ENCODE measurements around the gene PRR11. TPM values are rescaled to one million over a fixed set of nuclear protein-coding genes. Genes with fewer than 3 reads are reported as not detected.
A peak's percentile ranks its signal among the peaks of the same experiment; 100 is the strongest.

The PRR11 gene
- total RNA-seq: 10 to 100 TPM; 52.5 to 58.5 TPM
- polyA plus RNA-seq (2013, experiment 1 of 2): 78.6 TPM
- 79.7 TPM for polyA plus RNA-seq (2013, experiment 2 of 2)
- long read RNA-seq, experiment 1: 0 reads
- long read RNA-seq, experiment 2: 0 reads
- long read RNA-seq, experiment 3, transcript PRR11-201 (10 exons, 2,332 nt): major isoform, 23 of 26 reads
- long read RNA-seq, experiment 3, partial matches to known transcripts: 1 of 26 reads
- long read RNA-seq, experiment 3, other reads (novel, unspliced or antisense): 2 of 26 reads
- long read RNA-seq, experiment 4, partial matches to known transcripts: 1 of 4 reads
- long read RNA-seq, experiment 4, other reads (novel, unspliced or antisense): 1 of 4 reads

DNA sequence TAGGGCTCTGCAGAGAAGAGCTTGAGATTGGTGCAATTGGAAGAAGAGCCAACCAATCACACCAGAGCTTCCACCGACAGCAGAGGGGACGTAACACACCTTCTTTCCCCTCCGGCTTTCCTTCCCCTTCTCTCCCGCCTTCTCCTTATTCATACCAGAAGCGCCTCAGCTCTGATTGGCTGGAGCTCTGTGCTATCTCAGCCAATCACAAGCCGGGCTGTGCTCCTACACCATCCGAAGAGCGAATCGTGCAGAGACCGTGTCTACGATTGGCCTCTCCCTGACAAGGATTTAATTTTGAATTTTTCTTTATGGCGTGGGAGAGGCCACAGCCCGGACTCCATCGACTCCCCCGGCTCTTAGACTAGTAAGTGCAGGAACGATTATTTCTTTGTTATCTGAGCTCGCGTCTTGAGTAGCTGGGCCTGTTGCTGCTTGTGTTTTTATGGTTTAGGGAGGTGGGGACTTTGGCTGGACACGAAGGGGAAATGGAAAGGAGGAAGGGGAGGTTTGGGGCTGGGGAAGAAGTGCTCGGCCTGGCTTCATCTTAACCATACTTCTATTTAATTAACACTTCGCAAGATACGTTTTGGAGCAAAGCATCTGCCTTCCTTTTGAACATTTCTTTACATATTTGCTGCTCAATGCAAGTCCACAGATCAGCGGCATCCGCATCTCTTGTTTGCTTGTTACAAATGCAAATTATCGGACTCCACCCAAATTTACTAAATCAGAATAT, at the start of gene PRR11:
TSS of gene PRR11 (plus strand) at position 308 of the 739 bp plus-strand sequence. CDS start 14,007 bp downstream, outside the sequence.
- H3K27me3 ChIP-seq (ENCODE audit: control insufficient read depth, insufficient read depth, low read length, poor library complexity, severe bottlenecking): no peaks in the 10 kb centered on the region
- H3K9me3 Mint-ChIP-seq: no peaks in the 10 kb centered on the region
- H3K4me3 Mint-ChIP-seq: no peak within 1 kb of the TSS
- H3K4me1 ChIP-seq (ENCODE audit: control insufficient read depth, insufficient read depth, low read length): peaks cover 7% of the 10 kb centered on the region
- peak within 1 kb of the TSS; percentile 100 for H3K27ac ChIP-seq (ENCODE audit: low read depth, low read length)
- H3K36me3 Mint-ChIP-seq (ENCODE audit: low read depth): peaks cover under 1% of the 10 kb centered on the region
- H3K9ac ChIP-seq (ENCODE audit: extremely low read depth, low read length, poor library complexity, severe bottlenecking): peak within 1 kb of the TSS; percentile 98
- WGBS, 2 experiments (ENCODE audit: insufficient coverage in 1 of 2, insufficient read length in 1 of 2): 0 to 1% methylated on average over 7 to 25 of the region's 25 CpGs
- H3K9me3 ChIP-seq (ENCODE audit: control insufficient read depth, low read length): no peaks in the 10 kb centered on the region
- peaks cover 24% of the 10 kb centered on the region for H3K4me1 Mint-ChIP-seq
- H3K27ac Mint-ChIP-seq: no peak within 1 kb of the TSS
- peak within 1 kb of the TSS; percentile 98 for H3K4me3 ChIP-seq (ENCODE audit: low read length)
- peaks cover 7% of the 10 kb centered on the region for H3K36me3 ChIP-seq (ENCODE audit: control insufficient read depth, insufficient read depth, low read length)
- DNase-seq: peak; percentile 99
- TF ChIP-seq, protein P1, sequence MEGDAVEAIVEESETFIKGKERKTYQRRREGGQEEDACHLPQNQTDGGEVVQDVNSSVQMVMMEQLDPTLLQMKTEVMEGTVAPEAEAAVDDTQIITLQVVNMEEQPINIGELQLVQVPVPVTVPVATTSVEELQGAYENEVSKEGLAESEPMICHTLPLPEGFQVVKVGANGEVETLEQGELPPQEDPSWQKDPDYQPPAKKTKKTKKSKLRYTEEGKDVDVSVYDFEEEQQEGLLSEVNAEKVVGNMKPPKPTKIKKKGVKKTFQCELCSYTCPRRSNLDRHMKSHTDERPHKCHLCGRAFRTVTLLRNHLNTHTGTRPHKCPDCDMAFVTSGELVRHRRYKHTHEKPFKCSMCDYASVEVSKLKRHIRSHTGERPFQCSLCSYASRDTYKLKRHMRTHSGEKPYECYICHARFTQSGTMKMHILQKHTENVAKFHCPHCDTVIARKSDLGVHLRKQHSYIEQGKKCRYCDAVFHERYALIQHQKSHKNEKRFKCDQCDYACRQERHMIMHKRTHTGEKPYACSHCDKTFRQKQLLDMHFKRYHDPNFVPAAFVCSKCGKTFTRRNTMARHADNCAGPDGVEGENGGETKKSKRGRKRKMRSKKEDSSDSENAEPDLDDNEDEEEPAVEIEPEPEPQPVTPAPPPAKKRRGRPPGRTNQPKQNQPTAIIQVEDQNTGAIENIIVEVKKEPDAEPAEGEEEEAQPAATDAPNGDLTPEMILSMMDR (conservative IDR thresholded peaks at IDR 0.05): no peak
- H3K27me3 Mint-ChIP-seq (ENCODE audit: insufficient read depth): no peaks in the 10 kb centered on the region

- peaks cover 22% of the 10 kb centered on the region for H3K36me3 ChIP-seq (ENCODE audit: control insufficient read depth, insufficient read depth, low read length)
- H3K27me3 ChIP-seq (ENCODE audit: control insufficient read depth, insufficient read depth, low read length, poor library complexity, severe bottlenecking): no peaks in the 10 kb centered on the region
- DNase-seq: peak; percentile 84
- TF ChIP-seq, protein P1 (conservative IDR thresholded peaks at IDR 0.05): no peak
- no peaks in the 10 kb centered on the region for H3K9me3 Mint-ChIP-seq
- no peaks in the 10 kb centered on the region for H3K4me1 ChIP-seq (ENCODE audit: control insufficient read depth, insufficient read depth, low read length)
- peak overlapping the region; percentile 87 for H3K27ac ChIP-seq (ENCODE audit: low read depth, low read length)
- no peaks in the 10 kb centered on the region for H3K27me3 Mint-ChIP-seq (ENCODE audit: insufficient read depth)
- WGBS, 2 experiments (ENCODE audit: insufficient coverage in 1 of 2, insufficient read length in 1 of 2): 0 to 1% methylated on average over 9 to 18 of the region's 18 CpGs
- peak overlapping the region; percentile 75 for H3K9ac ChIP-seq (ENCODE audit: extremely low read depth, low read length, poor library complexity, severe bottlenecking)
- peak overlapping the region; percentile 90 for H3K27ac Mint-ChIP-seq
- H3K9me3 ChIP-seq (ENCODE audit: control insufficient read depth, low read length): no peaks in the 10 kb centered on the region
- peak overlapping the region; percentile 91 for H3K4me3 Mint-ChIP-seq
- H3K4me1 Mint-ChIP-seq: peaks cover 8% of the 10 kb centered on the region
- peaks cover 23% of the 10 kb centered on the region for H3K36me3 Mint-ChIP-seq (ENCODE audit: low read depth)
- H3K4me3 ChIP-seq (ENCODE audit: low read length): peak overlapping the region; percentile 98
These were observed 49.6 kb upstream of the PRR11 start for GRCh38 chr17:59105852-59106462.

GRCh38 chr17:59106463-59107305, 48.9 kb upstream of the PRR11 start, which contains the start of gene TRIM37:
TSS of gene TRIM37 (minus strand) at chr17:59106880. CDS start at chr17:59106461, 419 bp downstream.
- Mint-ChIP-seq H3K4me3 (peak within 1 kb of the TSS; percentile 91), H3K27me3 (ENCODE audit: insufficient read depth) (no peaks in the 10 kb centered on the region), H3K36me3 (ENCODE audit: low read depth) (peaks cover 23% of the 10 kb centered on the region), H3K9me3 (no peaks in the 10 kb centered on the region), H3K4me1 (peaks cover 8% of the 10 kb centered on the region), H3K27ac (peak within 1 kb of the TSS; percentile 93)
- peak within 1 kb of the TSS; percentile 87 for H3K27ac ChIP-seq (ENCODE audit: low read depth, low read length)
- peak; percentile 100 for DNase-seq
- peaks cover 26% of the 10 kb centered on the region for H3K36me3 ChIP-seq (ENCODE audit: control insufficient read depth, insufficient read depth, low read length)
- H3K4me1 ChIP-seq (ENCODE audit: control insufficient read depth, insufficient read depth, low read length): no peaks in the 10 kb centered on the region
- peak within 1 kb of the TSS; percentile 98 for H3K4me3 ChIP-seq (ENCODE audit: low read length)
- H3K9ac ChIP-seq (ENCODE audit: extremely low read depth, low read length, poor library complexity, severe bottlenecking): peak within 1 kb of the TSS; percentile 75
- WGBS, 2 experiments (ENCODE audit: insufficient coverage in 1 of 2, insufficient read length in 1 of 2): 0% methylated on average over 14 to 89 of the region's 89 CpGs
- no peaks in the 10 kb centered on the region for H3K9me3 ChIP-seq (ENCODE audit: control insufficient read depth, low read length)
- TF ChIP-seq, protein P1 (conservative IDR thresholded peaks at IDR 0.05): peak; percentile 25
- H3K27me3 ChIP-seq (ENCODE audit: control insufficient read depth, insufficient read depth, low read length, poor library complexity, severe bottlenecking): no peaks in the 10 kb centered on the region
